ENCODE data around the gene OR51F2. TPM values are rescaled to one million over a fixed set of nuclear protein-coding genes. Genes with fewer than 3 reads are reported as not detected.
"Not testable (repeated sequence)": the region's sequence is repeated elsewhere in the genome, so short reads cannot be mapped to it uniquely, and the experiment has no call there.

The OR51F2 gene
- polyA plus RNA-seq, 3 donors from 2014 or later: not detected

- H3K27ac Mint-ChIP-seq: no peak within 1 kb of the TSS
Measured at GRCh38 chr11:4848908-4849532, 27.9 kb downstream of the OR51F2 start, which contains the start of gene OR51S1. TSS of gene OR51S1 (minus strand) at chr11:4849208. CDS start at chr11:4849208, 0 bp downstream.

GRCh38 chr11:4851033-4851432, 29.9 kb downstream of the OR51F2 start:
- no peak for DNase-seq
- Mint-ChIP-seq H3K4me1 (no peaks in the 10 kb centered on the region), H3K27me3 (ENCODE audit: low read depth in 3 of 3) (peaks cover 0 to 5% (median 4%) of the 10 kb centered on the region in 3 donors), H3K27ac (no peak overlapping the region), H3K9me3 (peaks cover 0 to 7% (median under 1%) of the 10 kb centered on the region in 6 donors), H3K4me3 (no peak overlapping the region), H3K36me3 (no peaks in the 10 kb centered on the region)

More at GRCh38 chr11:4848908-4849532, 27.9 kb downstream of the OR51F2 start, which contains the start of gene OR51S1:
- no peaks in the 10 kb centered on the region for H3K36me3 Mint-ChIP-seq
- DNase-seq: no peak
- peaks cover 0 to 3% (median 0%) of the 10 kb centered on the region in 6 donors for H3K9me3 Mint-ChIP-seq
- H3K4me3 Mint-ChIP-seq: no peak within 1 kb of the TSS
- no peaks in the 10 kb centered on the region for H3K4me1 Mint-ChIP-seq
- H3K27me3 Mint-ChIP-seq (ENCODE audit: low read depth in 3 of 3): peaks cover 0 to 4% (median 2%) of the 10 kb centered on the region in 3 donors

GRCh38 chr11:4854286-4854685, 33.2 kb downstream of the OR51F2 start:
- not testable (repeated sequence) for H3K27ac Mint-ChIP-seq; H3K36me3 Mint-ChIP-seq; H3K9me3 Mint-ChIP-seq; H3K4me3 Mint-ChIP-seq; H3K4me1 Mint-ChIP-seq; DNase-seq; H3K27me3 Mint-ChIP-seq (ENCODE audit: low read depth in 3 of 3)

GRCh38 chr11:4862447-4863236, 41.5 kb downstream of the OR51F2 start:
- peaks cover 0 to 6% (median 1%) of the 10 kb centered on the region in 6 donors for H3K9me3 Mint-ChIP-seq
- no peaks in the 10 kb centered on the region for H3K27me3 Mint-ChIP-seq (ENCODE audit: low read depth in 3 of 3)
- no peak for DNase-seq
- no peaks in the 10 kb centered on the region for H3K36me3 Mint-ChIP-seq
- no peak overlapping the region for H3K4me3 Mint-ChIP-seq
- no peaks in the 10 kb centered on the region for H3K4me1 Mint-ChIP-seq
- H3K27ac Mint-ChIP-seq: no peak overlapping the region

GRCh38 chr11:4863876-4864275, 42.8 kb downstream of the OR51F2 start:
- H3K27ac Mint-ChIP-seq: no peak overlapping the region
- DNase-seq: no peak
- H3K9me3 Mint-ChIP-seq: peaks cover 0 to 9% (median 2%) of the 10 kb centered on the region in 6 donors
- no peaks in the 10 kb centered on the region for H3K36me3 Mint-ChIP-seq
- no peaks in the 10 kb centered on the region for H3K27me3 Mint-ChIP-seq (ENCODE audit: low read depth in 3 of 3)
- H3K4me1 Mint-ChIP-seq: no peaks in the 10 kb centered on the region
- no peak overlapping the region for H3K4me3 Mint-ChIP-seq

- H3K4me3 Mint-ChIP-seq: no peak overlapping the region
- H3K36me3 Mint-ChIP-seq: no peaks in the 10 kb centered on the region
- H3K27me3 Mint-ChIP-seq (ENCODE audit: low read depth in 3 of 3): peaks cover 0 to 1% (median 0%) of the 10 kb centered on the region in 3 donors
- H3K27ac Mint-ChIP-seq: no peak overlapping the region
- no peak for DNase-seq
- H3K9me3 Mint-ChIP-seq: peaks cover 0 to 9% (median 2%) of the 10 kb centered on the region in 6 donors
- H3K4me1 Mint-ChIP-seq: no peaks in the 10 kb centered on the region
Measured at GRCh38 chr11:4865855-4866254, 44.7 kb downstream of the OR51F2 start.

Other genes starting within 250 kb of the OR51F2 start
- not detected for gene OR52I2, start 239.6 kb upstream of the OR51F2 start, polyA plus RNA-seq
- gene OR52I1, start 227.3 kb upstream of the OR51F2 start, polyA plus RNA-seq: under 1 TPM in 1 of 3 donors, not detected in 2; 0.24 TPM
- 10 to 100 TPM; 10.3 to 18.4 (median 15.5) TPM for gene TRIM68, start 213.1 kb upstream of the OR51F2 start, polyA plus RNA-seq
- gene OR51D1, start 183.8 kb upstream of the OR51F2 start, polyA plus RNA-seq: not detected
- gene OR51E1, start 177.3 kb upstream of the OR51F2 start, polyA plus RNA-seq: not detected
- gene OR51E2, start 123.5 kb upstream of the OR51F2 start, polyA plus RNA-seq: not detected
- gene MMP26, start 116.5 kb upstream of the OR51F2 start, polyA plus RNA-seq: not detected
- not detected for gene OR51F1, start 51.4 kb upstream of the OR51F2 start, polyA plus RNA-seq
- gene OR52R1, start 16.9 kb upstream of the OR51F2 start, polyA plus RNA-seq: not detected
- not detected for gene OR51S1, start 27.9 kb downstream of the OR51F2 start, polyA plus RNA-seq
- not detected for gene OR51T1, start 60.6 kb downstream of the OR51F2 start, polyA plus RNA-seq
- not detected for gene OR51A7, start 82.5 kb downstream of the OR51F2 start, polyA plus RNA-seq
- gene OR51G2, start 98.0 kb downstream of the OR51F2 start, polyA plus RNA-seq: not detected
- not detected for gene OR51G1, start 103.0 kb downstream of the OR51F2 start, polyA plus RNA-seq
- gene OR51A4, start 126.3 kb downstream of the OR51F2 start, polyA plus RNA-seq: not detected
- gene OR51A2, start 134.4 kb downstream of the OR51F2 start, polyA plus RNA-seq: not detected
- gene OR51L1, start 173.5 kb downstream of the OR51F2 start, polyA plus RNA-seq: not detected
- not detected for gene OR52J3, start 225.2 kb downstream of the OR51F2 start, polyA plus RNA-seq
- not detected for gene OR52E2, start 238.3 kb downstream of the OR51F2 start, polyA plus RNA-seq
- not detected for gene OR52E1, start 248.3 kb downstream of the OR51F2 start, polyA plus RNA-seq

Measured in immature natural killer cell (primary cell).